ENCODE data around the gene CHST15.

DNA sequence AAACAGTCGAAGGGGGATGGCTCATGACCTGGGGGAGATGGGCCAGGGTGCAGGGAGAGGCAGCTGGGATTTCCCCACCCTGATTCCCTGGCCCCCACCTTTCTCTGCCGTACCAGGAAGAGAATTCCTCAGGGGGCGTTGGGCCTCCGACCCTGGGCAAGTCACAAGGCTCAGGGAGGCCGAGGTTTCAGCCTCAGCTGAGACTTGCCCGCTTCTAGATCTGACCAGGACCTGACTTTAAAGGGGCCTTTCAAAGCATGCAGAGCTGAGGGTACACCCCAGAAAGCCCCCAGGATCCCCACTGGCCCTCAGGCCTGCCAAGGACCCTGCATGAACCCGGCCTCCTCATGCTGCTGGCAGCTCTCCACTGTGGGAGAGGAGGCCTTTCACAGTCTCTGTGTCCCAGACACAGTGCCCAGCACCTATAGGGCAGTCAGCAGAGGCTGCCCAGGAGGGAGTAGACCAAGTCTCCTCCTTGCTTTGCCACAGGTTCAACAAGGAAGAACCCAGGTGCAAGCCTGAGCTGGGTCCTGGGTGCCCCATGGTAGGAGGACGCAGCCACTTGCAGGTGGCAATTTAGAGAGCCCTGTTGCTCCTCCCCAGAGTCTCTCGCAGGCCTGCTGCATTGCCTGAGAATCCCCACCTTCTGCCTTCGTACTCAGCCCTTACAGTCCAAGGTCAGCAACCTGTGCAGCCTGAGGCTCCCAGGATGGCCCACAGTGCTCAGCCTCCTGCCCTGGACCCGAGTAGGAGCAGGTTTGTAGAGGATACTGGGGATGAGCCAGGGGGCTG is 89.3 kb downstream of the CHST15 start:
- TF ChIP-seq POLR2A (IDR thresholded peaks at IDR 0.05): no peak
- TF ChIP-seq, protein P1, sequence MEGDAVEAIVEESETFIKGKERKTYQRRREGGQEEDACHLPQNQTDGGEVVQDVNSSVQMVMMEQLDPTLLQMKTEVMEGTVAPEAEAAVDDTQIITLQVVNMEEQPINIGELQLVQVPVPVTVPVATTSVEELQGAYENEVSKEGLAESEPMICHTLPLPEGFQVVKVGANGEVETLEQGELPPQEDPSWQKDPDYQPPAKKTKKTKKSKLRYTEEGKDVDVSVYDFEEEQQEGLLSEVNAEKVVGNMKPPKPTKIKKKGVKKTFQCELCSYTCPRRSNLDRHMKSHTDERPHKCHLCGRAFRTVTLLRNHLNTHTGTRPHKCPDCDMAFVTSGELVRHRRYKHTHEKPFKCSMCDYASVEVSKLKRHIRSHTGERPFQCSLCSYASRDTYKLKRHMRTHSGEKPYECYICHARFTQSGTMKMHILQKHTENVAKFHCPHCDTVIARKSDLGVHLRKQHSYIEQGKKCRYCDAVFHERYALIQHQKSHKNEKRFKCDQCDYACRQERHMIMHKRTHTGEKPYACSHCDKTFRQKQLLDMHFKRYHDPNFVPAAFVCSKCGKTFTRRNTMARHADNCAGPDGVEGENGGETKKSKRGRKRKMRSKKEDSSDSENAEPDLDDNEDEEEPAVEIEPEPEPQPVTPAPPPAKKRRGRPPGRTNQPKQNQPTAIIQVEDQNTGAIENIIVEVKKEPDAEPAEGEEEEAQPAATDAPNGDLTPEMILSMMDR (IDR thresholded peaks at IDR 0.05): no peak
- TF ChIP-seq POLR2AphosphoS5 (IDR thresholded peaks at IDR 0.05): no peak
- TF ChIP-seq EP300 (IDR thresholded peaks at IDR 0.05): no peak
